ENCODE measurements around the gene POU3F1.

DNA sequence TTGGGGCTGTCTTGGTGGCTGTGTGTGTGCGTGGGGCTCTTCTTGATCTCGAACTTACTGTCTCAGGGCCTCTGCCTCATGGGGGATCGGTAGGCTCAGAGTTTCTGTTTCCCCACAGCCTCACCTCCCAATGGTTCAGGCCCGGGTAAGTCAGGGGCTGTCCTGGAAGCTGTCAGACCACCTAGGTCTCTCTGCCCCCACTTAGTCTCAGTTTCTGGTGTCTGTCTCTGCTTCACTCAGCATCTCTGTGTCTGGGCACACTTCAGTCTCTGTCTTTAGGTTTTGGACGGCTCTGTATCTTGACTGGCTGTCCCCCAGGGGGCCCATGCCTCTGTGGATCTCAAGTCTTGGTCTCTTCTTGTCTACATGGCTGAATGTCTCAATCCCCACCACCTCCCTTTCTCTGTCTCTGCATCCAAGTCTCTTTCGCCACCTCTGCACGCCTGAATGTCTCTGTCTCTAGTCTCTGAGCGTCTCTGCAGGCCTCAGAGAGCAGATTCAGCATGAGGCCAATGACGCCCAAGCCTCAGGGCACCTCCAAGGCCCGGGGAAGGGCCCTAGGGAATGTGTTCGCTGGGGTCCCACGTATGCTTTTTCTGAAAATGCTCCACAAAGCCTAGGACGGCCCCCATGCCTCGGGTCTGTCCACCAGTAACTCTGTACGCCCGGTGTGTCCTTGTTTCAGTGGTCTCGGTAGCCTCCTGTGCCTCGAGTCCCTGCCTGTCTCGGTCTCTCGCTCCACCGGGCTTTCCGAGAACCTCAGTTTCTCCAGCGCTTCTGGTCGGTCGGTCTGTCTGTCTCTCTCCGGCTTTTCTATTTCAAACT, 42.1 kb downstream of the POU3F1 start:
- TF ChIP-seq POLR2A (IDR thresholded peaks at IDR 0.05), result no peak
- TF ChIP-seq, protein P1, sequence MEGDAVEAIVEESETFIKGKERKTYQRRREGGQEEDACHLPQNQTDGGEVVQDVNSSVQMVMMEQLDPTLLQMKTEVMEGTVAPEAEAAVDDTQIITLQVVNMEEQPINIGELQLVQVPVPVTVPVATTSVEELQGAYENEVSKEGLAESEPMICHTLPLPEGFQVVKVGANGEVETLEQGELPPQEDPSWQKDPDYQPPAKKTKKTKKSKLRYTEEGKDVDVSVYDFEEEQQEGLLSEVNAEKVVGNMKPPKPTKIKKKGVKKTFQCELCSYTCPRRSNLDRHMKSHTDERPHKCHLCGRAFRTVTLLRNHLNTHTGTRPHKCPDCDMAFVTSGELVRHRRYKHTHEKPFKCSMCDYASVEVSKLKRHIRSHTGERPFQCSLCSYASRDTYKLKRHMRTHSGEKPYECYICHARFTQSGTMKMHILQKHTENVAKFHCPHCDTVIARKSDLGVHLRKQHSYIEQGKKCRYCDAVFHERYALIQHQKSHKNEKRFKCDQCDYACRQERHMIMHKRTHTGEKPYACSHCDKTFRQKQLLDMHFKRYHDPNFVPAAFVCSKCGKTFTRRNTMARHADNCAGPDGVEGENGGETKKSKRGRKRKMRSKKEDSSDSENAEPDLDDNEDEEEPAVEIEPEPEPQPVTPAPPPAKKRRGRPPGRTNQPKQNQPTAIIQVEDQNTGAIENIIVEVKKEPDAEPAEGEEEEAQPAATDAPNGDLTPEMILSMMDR (IDR thresholded peaks at IDR 0.05), result no peak
- TF ChIP-seq POLR2AphosphoS5 (IDR thresholded peaks at IDR 0.05), result no peak
